ENCODE measurements around the gene CUEDC2.
A peak's percentile ranks its signal among the peaks of the same experiment; 100 is the strongest.

CUEDC2 gene

GRCh38 chr10:102401342-102401654 is 31.1 kb downstream of the CUEDC2 start:
- ATAC-seq (replicated peaks; ENCODE audit: extremely low read depth, poor library complexity, severe bottlenecking) (no peak), DNase-seq (ENCODE audit: low spot score in 2 of 2) (no peak)
- Mint-ChIP-seq H3K9me3 (no peaks in the 10 kb centered on the region), H3K27me3 (no peaks in the 10 kb centered on the region), H3K27ac (ENCODE audit: low read depth) (no peak overlapping the region), H3K4me3 (peak overlapping the region; percentile 43), H3K36me3 (ENCODE audit: insufficient read depth) (peaks cover 47% of the 10 kb centered on the region), H3K4me1 (peaks cover 17% of the 10 kb centered on the region)

DNA sequence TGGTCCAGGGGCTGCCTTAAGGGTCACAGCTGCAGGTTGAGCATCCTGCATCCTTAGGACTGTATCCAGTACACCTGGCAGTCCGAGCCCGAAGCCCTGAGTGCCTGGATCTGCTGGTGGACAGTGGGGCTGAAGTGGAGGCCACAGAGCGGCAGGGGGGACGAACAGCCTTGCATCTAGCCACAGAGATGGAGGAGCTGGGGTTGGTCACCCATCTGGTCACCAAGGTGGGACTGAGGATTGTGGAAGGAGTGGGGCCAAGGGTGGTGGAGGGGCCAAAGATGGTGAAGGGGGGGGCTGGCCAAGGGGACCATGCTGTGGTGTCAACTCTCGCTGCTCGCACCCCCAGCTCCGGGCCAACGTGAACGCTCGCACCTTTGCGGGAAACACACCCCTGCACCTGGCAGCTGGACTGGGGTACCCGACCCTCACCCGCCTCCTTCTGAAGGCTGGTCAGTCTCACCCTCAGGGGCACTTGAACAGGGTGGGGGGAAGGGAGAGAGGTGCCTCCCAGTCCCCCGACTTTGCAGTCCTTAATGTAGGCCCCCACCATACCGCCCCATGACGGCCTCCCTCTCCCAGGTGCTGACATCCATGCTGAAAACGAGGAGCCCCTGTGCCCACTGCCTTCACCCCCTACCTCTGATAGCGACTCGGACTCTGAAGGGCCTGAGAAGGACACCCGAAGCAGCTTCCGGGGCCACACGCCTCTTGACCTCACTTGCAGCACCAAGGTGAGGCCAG is 31.6 kb downstream of the CUEDC2 start:
- Mint-ChIP-seq H3K27ac (ENCODE audit: low read depth) (no peak overlapping the region), H3K36me3 (ENCODE audit: insufficient read depth) (peaks cover 49% of the 10 kb centered on the region), H3K9me3 (no peaks in the 10 kb centered on the region), H3K4me1 (peaks cover 20% of the 10 kb centered on the region), H3K4me3 (peak overlapping the region; percentile 43), H3K27me3 (no peaks in the 10 kb centered on the region)
- ATAC-seq (replicated peaks; ENCODE audit: extremely low read depth, poor library complexity, severe bottlenecking) = no peak
- DNase-seq (ENCODE audit: low spot score in 2 of 2) = no peak

GRCh38 chr10:102400076-102400475 is 32.3 kb downstream of the CUEDC2 start:
- H3K4me3 Mint-ChIP-seq = peak overlapping the region; percentile 77
- H3K36me3 Mint-ChIP-seq (ENCODE audit: insufficient read depth) = peaks cover 48% of the 10 kb centered on the region
- H3K4me1 Mint-ChIP-seq = peaks cover 20% of the 10 kb centered on the region
- H3K9me3 Mint-ChIP-seq = no peaks in the 10 kb centered on the region
- DNase-seq (ENCODE audit: low spot score in 2 of 2) (no peak), ATAC-seq (replicated peaks; ENCODE audit: extremely low read depth, poor library complexity, severe bottlenecking) (no peak)
- peak overlapping the region; percentile 93 for H3K27ac Mint-ChIP-seq (ENCODE audit: low read depth)
- H3K27me3 Mint-ChIP-seq = no peaks in the 10 kb centered on the region

DNA sequence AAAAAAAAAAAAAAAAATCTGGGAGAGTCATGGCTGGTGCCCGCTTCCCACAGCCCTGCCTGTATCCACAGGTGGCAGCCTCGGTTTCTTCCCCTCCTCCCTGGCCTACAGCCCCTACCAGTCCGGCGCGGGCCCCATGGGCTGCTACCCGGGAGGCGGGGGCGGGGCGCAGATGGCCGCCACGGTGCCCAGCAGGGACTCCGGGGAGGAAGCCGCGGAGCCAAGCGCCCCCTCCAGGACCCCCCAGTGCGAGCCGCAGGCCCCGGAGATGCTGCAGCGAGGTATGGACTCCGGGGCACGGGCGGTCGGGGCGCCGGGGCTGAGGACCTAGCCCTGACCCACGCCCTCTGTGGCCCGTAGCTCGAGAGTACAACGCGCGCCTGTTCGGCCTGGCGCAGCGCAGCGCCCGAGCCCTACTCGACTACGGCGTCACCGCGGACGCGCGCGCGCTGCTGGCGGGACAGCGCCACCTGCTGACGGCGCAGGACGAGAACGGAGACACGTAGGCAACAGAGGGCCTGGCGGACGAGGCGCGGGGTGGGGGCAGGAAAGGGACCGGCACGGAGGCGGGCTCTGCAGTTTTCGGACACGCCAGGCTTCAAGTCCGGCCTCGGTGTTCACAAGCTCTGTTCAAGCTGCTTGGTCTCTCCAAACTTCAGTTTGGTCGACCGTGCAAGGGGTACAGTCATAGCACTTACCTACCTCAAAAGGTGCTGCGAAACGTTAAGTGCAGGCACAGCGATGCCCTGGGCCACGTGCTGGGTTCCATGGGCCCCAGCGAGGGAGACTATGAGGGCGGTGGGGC is 33.0 kb downstream of the CUEDC2 start:
- Mint-ChIP-seq H3K27ac (ENCODE audit: low read depth) (peak overlapping the region; percentile 93), H3K27me3 (no peaks in the 10 kb centered on the region), H3K9me3 (no peaks in the 10 kb centered on the region), H3K4me1 (peaks cover 25% of the 10 kb centered on the region), H3K36me3 (ENCODE audit: insufficient read depth) (peaks cover 50% of the 10 kb centered on the region), H3K4me3 (peak overlapping the region; percentile 77)
- DNase-seq (ENCODE audit: low spot score in 2 of 2) (peak; percentile 83 to 84), ATAC-seq (replicated peaks; ENCODE audit: extremely low read depth, poor library complexity, severe bottlenecking) (peak; percentile 53)

- ATAC-seq (replicated peaks; ENCODE audit: extremely low read depth, poor library complexity, severe bottlenecking) = no peak
- peaks cover 54% of the 10 kb centered on the region for H3K36me3 Mint-ChIP-seq (ENCODE audit: insufficient read depth)
- DNase-seq (ENCODE audit: low spot score in 2 of 2) = no peak
- peak overlapping the region; percentile 93 for H3K27ac Mint-ChIP-seq (ENCODE audit: low read depth)
- H3K4me3 Mint-ChIP-seq = peak overlapping the region; percentile 77
- H3K27me3 Mint-ChIP-seq = no peaks in the 10 kb centered on the region
- no peaks in the 10 kb centered on the region for H3K9me3 Mint-ChIP-seq
- peaks cover 33% of the 10 kb centered on the region for H3K4me1 Mint-ChIP-seq
These were observed 34.0 kb downstream of the CUEDC2 start for GRCh38 chr10:102398172-102399020.

- peaks cover 38% of the 10 kb centered on the region for H3K4me1 Mint-ChIP-seq
- DNase-seq (ENCODE audit: low spot score in 2 of 2) (no peak), ATAC-seq (replicated peaks; ENCODE audit: extremely low read depth, poor library complexity, severe bottlenecking) (no peak)
- H3K27ac Mint-ChIP-seq (ENCODE audit: low read depth) = peak overlapping the region; percentile 100
- no peaks in the 10 kb centered on the region for H3K27me3 Mint-ChIP-seq
- H3K4me3 Mint-ChIP-seq = peak overlapping the region; percentile 95
- H3K36me3 Mint-ChIP-seq (ENCODE audit: insufficient read depth) = peaks cover 55% of the 10 kb centered on the region
- H3K9me3 Mint-ChIP-seq = no peaks in the 10 kb centered on the region
These were observed 34.9 kb downstream of the CUEDC2 start for GRCh38 chr10:102397222-102398171.

DNA sequence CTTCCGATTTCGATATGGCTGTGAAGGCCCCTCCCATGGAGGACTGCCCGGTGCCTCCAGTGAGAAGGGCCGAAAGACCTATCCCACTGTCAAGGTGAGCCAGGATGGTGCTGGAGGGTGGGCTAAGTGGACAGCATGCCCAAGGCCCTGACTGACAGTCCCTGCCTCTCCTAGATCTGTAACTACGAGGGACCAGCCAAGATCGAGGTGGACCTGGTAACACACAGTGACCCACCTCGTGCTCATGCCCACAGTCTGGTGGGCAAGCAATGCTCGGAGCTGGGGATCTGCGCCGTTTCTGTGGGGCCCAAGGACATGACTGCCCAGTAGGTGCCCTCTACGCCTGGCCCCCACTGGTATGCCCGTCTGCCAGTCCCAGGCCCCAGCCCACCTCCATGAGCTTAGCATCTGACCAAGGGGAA is 35.6 kb downstream of the CUEDC2 start:
- Mint-ChIP-seq H3K4me3 (peak overlapping the region; percentile 95), H3K27ac (ENCODE audit: low read depth) (peak overlapping the region; percentile 100), H3K27me3 (no peaks in the 10 kb centered on the region), H3K36me3 (ENCODE audit: insufficient read depth) (peaks cover 51% of the 10 kb centered on the region), H3K9me3 (no peaks in the 10 kb centered on the region), H3K4me1 (peaks cover 38% of the 10 kb centered on the region)
- DNase-seq (ENCODE audit: low spot score in 2 of 2) (no peak), ATAC-seq (replicated peaks; ENCODE audit: extremely low read depth, poor library complexity, severe bottlenecking) (no peak)

DNA sequence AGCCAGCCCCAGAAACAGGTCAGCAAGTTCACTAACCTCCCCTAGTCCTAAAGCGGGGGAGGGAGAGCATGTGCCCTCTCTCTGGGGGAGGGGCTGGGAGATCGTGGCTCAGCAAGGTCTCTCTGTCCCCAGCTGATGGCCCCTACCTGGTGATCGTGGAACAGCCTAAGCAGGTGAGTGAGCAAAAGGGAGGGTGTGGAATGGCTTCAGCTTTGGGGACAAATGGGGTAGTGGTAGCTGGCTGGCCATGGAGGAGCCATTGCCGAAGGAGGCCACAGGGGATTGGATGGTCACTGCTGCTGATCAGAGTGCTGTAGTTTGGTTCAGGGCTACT is 36.1 kb downstream of the CUEDC2 start:
- H3K27ac Mint-ChIP-seq (ENCODE audit: low read depth) = peak overlapping the region; percentile 100
- peaks cover 51% of the 10 kb centered on the region for H3K36me3 Mint-ChIP-seq (ENCODE audit: insufficient read depth)

GRCh38 chr10:102395400-102396316 is 36.7 kb downstream of the CUEDC2 start, which contains the start of gene NFKB2:
Gene NFKB2 (plus strand): TSS chr10:102395705. CDS start chr10:102395960, 255 bp downstream.
- H3K27ac Mint-ChIP-seq (ENCODE audit: low read depth) = peak within 1 kb of the TSS; percentile 100
- H3K4me3 Mint-ChIP-seq = peak within 1 kb of the TSS; percentile 95
- DNase-seq (ENCODE audit: low spot score in 2 of 2) (peak; percentile 85 to 91), ATAC-seq (replicated peaks; ENCODE audit: extremely low read depth, poor library complexity, severe bottlenecking) (peak; percentile 41)
- H3K36me3 Mint-ChIP-seq (ENCODE audit: insufficient read depth) = peaks cover 51% of the 10 kb centered on the region
- no peaks in the 10 kb centered on the region for H3K27me3 Mint-ChIP-seq
- H3K4me1 Mint-ChIP-seq = peaks cover 38% of the 10 kb centered on the region
- no peaks in the 10 kb centered on the region for H3K9me3 Mint-ChIP-seq

More for the DNA sequence above, 36.1 kb downstream of the CUEDC2 start:
- DNase-seq (ENCODE audit: low spot score in 2 of 2) (no peak), ATAC-seq (replicated peaks; ENCODE audit: extremely low read depth, poor library complexity, severe bottlenecking) (no peak)
- Mint-ChIP-seq H3K9me3 (no peaks in the 10 kb centered on the region), H3K4me1 (peaks cover 38% of the 10 kb centered on the region), H3K4me3 (peak overlapping the region; percentile 95), H3K27me3 (no peaks in the 10 kb centered on the region)

- peaks cover 38% of the 10 kb centered on the region for H3K4me1 Mint-ChIP-seq
- H3K27ac Mint-ChIP-seq (ENCODE audit: low read depth) = peak overlapping the region; percentile 100
- H3K4me3 Mint-ChIP-seq = peak overlapping the region; percentile 95
- no peaks in the 10 kb centered on the region for H3K9me3 Mint-ChIP-seq
- peaks cover 48% of the 10 kb centered on the region for H3K36me3 Mint-ChIP-seq (ENCODE audit: insufficient read depth)
- no peaks in the 10 kb centered on the region for H3K27me3 Mint-ChIP-seq
- ATAC-seq (replicated peaks; ENCODE audit: extremely low read depth, poor library complexity, severe bottlenecking) (peak; percentile 12), DNase-seq (ENCODE audit: low spot score in 2 of 2) (no peak)
These were observed 37.5 kb downstream of the CUEDC2 start for GRCh38 chr10:102394801-102395399.
